ENCODE measurements around the gene IQCF5. TPM values are rescaled to one million over a fixed set of nuclear protein-coding genes. Genes with fewer than 3 reads are reported as not detected.

Gene IQCF5
- total and polyA plus RNA-seq, 9 of the 15 experiments (the other 6 are each of a cell fraction or from before 2014, with no cell fraction given), result not detected

DNA sequence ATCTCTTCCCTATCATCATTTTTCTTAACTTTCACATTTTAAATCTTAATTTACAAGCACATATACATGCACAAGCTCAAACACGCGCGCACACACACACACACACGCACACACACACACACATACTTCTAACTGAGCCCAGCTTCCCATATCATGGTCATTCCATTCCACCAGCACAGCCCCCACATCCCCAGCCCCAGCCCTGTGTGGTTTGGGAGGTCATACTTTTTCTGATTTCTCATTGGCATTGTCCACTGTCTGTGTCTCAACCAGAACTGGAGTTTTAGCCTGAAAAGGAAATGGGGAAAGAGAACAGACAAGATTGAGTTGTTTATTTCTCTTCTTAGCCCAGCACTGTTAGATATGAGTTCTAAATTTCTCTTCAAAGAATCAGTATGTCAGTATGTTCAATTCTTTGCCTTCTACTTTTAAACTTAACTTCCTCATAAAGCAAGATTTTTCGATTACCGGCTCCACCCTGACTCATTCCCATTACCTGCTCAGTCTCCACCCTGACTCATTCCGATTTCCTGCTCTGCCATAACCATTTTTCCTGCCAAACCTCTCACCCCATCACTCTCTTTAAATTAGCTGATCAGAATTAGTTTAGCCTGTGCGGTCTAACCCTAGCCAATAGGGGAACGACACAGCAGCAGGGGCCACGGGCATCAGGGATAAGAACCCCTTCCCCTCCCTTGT is 21.4 kb upstream of the IQCF5 start:
- Histone ChIP-seq H2AFZ (ENCODE audit: low read depth, low read length) (no peak overlapping the region), H3K36me3 (ENCODE audit: control insufficient read depth, insufficient read depth, low read length) (no peaks in the 10 kb centered on the region), H3K4me1 (replicated peaks in 1 of 2; ENCODE audit: control insufficient read depth in 2 of 2, insufficient read depth in 2 of 2, low read length in 2 of 2) (no peaks in the 10 kb centered on the region), H3K79me2 (ENCODE audit: control insufficient read depth, insufficient read depth, low read length) (no peaks in the 10 kb centered on the region), H3K27me3 (ENCODE audit: control insufficient read depth in 2 of 2, insufficient read depth in 2 of 2, low read length in 2 of 2) (peaks cover 4 to 33% of the 10 kb centered on the region in 2 experiments; a peak in 4 of 5 replicates), H4K20me1 (replicated peaks; ENCODE audit: control insufficient read depth, insufficient read depth, low read length) (no peaks in the 10 kb centered on the region), H3K4me3 (no peak overlapping the region), H3K9ac (ENCODE audit: insufficient read depth in 1 of 2, low read depth in 2 of 2, low read length in 2 of 2) (no peak overlapping the region), H3K4me2 (ENCODE audit: insufficient read depth, low read length) (no peak overlapping the region), H3K9me1 (ENCODE audit: control insufficient read depth, insufficient read depth, low read length) (no peaks in the 10 kb centered on the region), H3K27ac (ENCODE audit: extremely low read depth, low read depth, low read length) (no peak overlapping the region), H3K9me3 (replicated peaks; ENCODE audit: control insufficient read depth, insufficient read depth, low read depth, low read length) (no peaks in the 10 kb centered on the region)
- TF ChIP-seq ZNF589 (CRISPR knock-in tag; IDR thresholded peaks at IDR 0.05; ENCODE audit: low read depth), result no peak
- no peak for TF ChIP-seq NUFIP1 (IDR thresholded peaks at IDR 0.05; ENCODE audit: partially characterized antibody)
- TF ChIP-seq, protein P1, sequence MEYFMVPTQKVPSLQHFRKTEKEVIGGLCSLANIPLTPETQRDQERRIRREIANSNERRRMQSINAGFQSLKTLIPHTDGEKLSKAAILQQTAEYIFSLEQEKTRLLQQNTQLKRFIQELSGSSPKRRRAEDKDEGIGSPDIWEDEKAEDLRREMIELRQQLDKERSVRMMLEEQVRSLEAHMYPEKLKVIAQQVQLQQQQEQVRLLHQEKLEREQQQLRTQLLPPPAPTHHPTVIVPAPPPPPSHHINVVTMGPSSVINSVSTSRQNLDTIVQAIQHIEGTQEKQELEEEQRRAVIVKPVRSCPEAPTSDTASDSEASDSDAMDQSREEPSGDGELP (CRISPR knock-in tag; IDR thresholded peaks at IDR 0.05; ENCODE audit: borderline replicate concordance), result no peak
- no peak for TF ChIP-seq ZNF507 (tag; conservative IDR thresholded peaks at IDR 0.05)
- TF ChIP-seq MED1 (CRISPR knock-in tag; IDR thresholded peaks at IDR 0.05; ENCODE audit: borderline replicate concordance), result no peak
- no peak for TF ChIP-seq ZNF551 (CRISPR knock-in tag; IDR thresholded peaks at IDR 0.05)
- TF ChIP-seq, protein P2, sequence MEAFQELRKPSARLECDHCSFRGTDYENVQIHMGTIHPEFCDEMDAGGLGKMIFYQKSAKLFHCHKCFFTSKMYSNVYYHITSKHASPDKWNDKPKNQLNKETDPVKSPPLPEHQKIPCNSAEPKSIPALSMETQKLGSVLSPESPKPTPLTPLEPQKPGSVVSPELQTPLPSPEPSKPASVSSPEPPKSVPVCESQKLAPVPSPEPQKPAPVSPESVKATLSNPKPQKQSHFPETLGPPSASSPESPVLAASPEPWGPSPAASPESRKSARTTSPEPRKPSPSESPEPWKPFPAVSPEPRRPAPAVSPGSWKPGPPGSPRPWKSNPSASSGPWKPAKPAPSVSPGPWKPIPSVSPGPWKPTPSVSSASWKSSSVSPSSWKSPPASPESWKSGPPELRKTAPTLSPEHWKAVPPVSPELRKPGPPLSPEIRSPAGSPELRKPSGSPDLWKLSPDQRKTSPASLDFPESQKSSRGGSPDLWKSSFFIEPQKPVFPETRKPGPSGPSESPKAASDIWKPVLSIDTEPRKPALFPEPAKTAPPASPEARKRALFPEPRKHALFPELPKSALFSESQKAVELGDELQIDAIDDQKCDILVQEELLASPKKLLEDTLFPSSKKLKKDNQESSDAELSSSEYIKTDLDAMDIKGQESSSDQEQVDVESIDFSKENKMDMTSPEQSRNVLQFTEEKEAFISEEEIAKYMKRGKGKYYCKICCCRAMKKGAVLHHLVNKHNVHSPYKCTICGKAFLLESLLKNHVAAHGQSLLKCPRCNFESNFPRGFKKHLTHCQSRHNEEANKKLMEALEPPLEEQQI (IDR thresholded peaks at IDR 0.05), result no peak
- TF ChIP-seq THRAP3 (IDR thresholded peaks at IDR 0.05; ENCODE audit: borderline replicate concordance), result no peak
- 2% methylated on average over 6 of the region's 10 CpGs for WGBS (ENCODE audit: insufficient coverage, low coverage, missing lambda C conversion rate)
- no TSS peak for BruUV-seq (replicated peaks)
- ChIA-PET POLR2A (interaction anchor here (0.6 kb wide), 1 partner anchor 258 kb away, joined by 3 read pairs; no protein-coding TSS in a partner anchor), CTCF (ENCODE audit: low intra/inter-chr PET ratio) (no interaction called here)
- DNase-seq (ENCODE audit: extremely low read depth in 1 of 4, low spot score in 3 of 4), result no peak
- no peak for ATAC-seq
- in situ Hi-C loops (cut with MboI) (no loop called here), intact Hi-C loops (cut with micrococcal nuclease) (no loop called here)
- FAIRE-seq, result no peak

Data from K562 (cell line).